HT1080 (cell line): ENCODE results near the gene ATG16L2. TPM values are rescaled to one million over a fixed set of nuclear protein-coding genes. Genes with fewer than 3 reads are reported as not detected.
A peak's percentile ranks its signal among the peaks of the same experiment; 100 is the strongest.
"Not testable (repeated sequence)": the region's sequence is repeated elsewhere in the genome, so short reads cannot be mapped to it uniquely, and the experiment has no call there.

Experiments
- DNase-seq: peaks from one replicate; pipeline ENCODE4 v3.0.0-alpha.2; 2015; ENCODE audit warnings: low read depth
- total RNA-seq: library from RNA; depleted of rRNA; stranded (reverse); fragments of >200 nt; shearing (Covaris generic); gene quantifications from 2 replicates; pipeline ENCODE4 v1.2.3, GENCODE V29; 2014

ATG16L2 gene
- total RNA-seq, 1 experiment from 2014 or later, result 8.6 TPM

- DNase-seq, result no peak
Observed at GRCh38 chr11:72778535-72779494, 35.4 kb upstream of the ATG16L2 start.

- no peak for DNase-seq
Observed at GRCh38 chr11:72779495-72780128, 34.6 kb upstream of the ATG16L2 start.

- DNase-seq, result no peak
Observed at GRCh38 chr11:72780296-72781062, 33.7 kb upstream of the ATG16L2 start.

DNA sequence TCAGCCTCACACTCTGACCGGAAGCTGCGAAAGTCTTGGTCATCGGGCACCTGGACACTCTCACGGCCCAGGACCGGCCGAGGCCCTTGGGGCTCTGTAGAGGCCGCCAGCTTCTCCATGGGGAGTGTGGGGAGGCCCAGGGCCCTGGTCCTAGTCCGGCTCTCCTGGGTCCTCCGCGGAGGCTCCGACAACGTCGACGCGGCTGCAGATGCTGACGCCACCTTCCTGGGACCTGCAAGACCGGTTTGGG lies 33.2 kb upstream of the ATG16L2 start:
- DNase-seq, result no peak

DNA sequence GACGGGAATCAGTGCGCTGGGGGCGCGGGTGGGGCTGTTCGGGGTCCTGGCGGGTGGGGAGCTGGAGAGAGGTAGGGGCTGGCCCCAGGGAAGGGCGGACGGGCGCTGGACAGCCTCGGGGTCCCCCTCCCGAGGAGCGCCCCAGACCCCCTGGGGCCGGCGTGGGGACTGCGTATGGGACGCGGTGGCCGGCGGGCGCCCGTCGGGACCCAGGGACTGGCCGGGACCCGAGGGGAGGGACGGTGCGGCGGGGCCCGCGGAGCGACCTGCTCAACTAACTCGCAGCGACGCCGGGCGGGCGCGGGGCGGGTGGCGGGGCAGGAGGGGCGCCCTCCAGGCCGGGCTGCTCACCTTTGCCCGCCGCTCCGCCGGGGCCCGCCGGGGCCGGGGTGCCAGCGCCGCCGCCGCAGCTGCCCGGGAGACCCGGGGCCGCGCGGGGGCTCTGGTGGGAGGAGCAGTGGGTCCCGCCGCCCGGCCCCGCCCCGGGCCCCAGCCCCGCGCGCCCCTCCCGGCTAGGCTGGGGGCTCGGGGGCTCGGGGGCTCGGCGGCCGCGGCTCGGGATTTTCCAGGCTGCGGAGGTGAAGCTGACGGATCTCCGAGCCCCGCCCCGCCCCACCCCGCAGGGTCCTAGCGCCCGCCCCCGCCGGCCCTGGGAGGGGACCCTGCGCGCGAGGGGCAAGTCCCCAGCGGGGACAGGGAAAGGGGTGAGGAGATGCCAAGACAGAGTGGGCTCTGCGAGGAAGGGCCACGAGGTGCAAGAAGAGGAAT lies 32.7 kb upstream of the ATG16L2 start:
- DNase-seq, result no peak

GRCh38 chr11:72782081-72782920 lies 31.9 kb upstream of the ATG16L2 start:
- no peak for DNase-seq

DNA sequence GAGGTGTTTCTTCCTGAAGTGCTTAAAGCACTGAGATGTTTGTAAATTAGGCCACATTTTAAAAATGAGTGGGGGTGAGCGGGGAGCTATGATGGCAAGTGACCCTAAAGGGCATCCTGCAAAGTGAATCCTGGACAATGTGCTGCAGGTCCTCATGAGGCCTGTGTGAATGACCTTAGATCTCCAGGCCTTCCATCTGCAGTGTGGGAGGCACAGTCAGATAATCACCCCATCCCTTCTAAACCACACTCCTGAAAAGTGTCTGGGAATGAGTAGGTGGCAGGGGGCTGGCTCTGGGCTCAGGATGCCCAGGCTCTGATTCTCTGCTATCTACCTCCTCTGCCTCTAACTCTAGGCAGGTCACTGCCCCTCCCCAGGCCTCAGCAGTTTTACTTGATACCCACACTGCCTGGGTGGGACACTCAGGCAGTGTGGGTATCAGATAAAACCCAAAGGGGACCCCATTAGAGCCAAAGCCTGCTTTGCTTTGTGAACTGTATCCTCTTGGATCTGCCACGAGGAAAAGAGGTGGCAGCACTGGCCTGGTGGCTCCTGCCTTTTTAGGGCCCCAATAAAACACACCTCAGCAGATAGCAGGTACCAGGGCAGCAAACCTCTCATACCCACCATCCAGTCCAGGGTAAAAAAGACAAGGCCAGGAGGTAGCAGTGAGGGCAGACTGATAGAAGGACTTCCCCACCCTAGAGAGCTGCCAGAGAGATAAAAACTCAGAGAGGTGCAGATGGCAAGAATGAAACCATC lies 30.9 kb upstream of the ATG16L2 start:
- no peak for DNase-seq

DNA sequence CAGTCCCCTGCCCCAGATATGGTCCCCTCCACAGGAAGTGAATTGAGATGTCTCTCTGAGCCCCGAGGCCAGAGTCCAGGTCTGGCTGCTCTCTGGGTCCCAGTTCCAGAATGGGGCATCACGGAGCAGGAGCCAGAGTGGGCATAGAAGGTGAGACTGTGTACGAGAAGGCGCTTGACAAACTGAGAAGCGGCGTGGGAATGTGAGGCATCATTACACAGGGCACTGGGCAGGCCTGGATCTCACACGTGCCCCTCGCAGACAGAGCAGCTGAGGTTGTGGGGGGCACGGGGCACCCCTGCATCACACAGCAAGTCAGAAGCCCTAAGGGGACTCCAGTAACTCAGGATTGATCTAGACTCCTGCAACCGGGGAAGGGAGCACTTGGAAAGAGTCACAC lies 29.5 kb upstream of the ATG16L2 start:
- DNase-seq, result no peak

DNA sequence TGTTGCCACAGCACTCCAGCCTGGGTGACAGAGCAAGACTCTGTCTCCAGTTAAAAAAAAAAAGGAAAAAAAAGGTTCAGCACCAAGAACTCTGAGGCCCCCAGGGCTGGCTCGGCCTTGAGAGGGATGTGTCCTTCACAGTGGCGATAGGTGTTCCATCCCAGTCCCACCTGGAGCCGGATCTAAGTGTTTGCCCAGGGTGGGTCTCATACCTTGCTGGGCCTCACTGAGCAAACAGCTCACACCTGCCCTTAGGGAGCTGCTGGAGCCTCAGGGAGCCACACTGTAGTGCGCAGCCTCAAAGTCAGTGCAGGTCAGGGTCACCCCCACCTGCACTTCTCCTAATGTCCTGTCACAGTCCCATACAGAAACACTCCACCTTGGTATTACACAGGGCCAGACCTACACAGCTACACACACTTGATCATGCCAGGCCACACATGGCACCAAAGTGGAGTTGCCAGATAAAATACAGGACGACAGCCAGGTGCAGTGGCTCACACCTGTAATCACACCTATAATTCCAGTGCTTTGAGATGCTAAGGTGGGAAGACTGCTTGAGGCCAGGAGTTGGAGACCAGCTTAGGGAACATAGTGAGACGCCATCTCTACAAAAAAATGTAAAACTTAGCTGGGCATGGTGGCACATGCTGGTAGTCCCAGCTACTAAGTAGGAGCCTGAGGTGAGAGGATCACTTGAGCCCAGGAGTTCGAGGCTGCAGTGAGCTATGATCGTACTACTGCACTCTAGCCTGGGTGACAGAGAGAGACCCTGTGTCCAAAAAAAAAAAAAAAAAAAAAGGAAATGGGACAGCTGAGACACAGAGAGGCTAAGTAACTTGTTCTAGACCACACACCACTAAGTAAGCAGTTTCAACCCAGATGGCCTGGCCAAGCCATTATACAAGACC lies 27.7 kb upstream of the ATG16L2 start:
- DNase-seq, result no peak

DNA sequence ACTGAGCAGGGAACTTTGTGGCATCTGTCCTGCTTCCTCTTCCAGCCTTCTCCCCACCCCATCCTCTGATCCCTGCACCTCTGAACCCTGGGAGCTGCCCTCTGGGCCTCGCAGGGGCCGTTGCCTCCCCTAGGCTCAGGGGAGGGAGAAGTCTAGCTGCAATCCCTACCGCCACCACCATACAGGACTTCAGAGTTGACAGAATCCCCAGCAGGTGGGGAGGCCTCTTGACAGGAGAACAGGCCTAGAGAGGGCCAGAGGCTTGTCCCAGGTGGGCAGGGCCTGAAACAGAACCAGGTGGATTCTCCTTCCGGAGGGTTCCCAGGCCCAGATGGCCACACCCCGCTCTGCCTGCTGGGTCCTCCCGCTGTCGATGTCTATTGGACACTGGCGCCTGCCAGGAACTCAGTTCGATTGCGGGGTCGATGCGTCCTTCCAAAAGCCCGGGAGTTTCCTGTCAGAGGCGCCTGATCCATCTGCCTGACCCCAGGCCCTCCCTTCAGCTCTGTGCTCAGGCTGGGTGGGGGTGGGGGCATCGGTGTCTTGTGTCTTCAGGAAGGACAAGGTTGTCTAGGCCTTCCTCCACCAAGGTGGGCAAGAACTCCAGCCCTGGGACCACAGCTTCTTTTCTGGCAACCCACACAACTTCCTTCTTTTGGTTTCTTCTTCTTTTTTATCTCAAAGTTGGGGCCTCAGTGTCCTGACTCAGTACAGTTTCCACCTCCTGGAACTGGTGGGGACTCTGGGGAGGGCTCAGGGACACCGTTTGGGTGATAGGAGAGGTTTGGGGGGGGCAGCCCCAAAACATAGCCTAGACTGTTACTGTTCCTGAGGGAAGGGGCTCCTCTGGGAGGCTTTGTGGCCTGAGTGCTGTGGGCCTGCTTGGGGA lies 26.8 kb upstream of the ATG16L2 start:
- no peak for DNase-seq

GRCh38 chr11:72788241-72788640 lies 26.0 kb upstream of the ATG16L2 start:
- DNase-seq, result no peak

DNA sequence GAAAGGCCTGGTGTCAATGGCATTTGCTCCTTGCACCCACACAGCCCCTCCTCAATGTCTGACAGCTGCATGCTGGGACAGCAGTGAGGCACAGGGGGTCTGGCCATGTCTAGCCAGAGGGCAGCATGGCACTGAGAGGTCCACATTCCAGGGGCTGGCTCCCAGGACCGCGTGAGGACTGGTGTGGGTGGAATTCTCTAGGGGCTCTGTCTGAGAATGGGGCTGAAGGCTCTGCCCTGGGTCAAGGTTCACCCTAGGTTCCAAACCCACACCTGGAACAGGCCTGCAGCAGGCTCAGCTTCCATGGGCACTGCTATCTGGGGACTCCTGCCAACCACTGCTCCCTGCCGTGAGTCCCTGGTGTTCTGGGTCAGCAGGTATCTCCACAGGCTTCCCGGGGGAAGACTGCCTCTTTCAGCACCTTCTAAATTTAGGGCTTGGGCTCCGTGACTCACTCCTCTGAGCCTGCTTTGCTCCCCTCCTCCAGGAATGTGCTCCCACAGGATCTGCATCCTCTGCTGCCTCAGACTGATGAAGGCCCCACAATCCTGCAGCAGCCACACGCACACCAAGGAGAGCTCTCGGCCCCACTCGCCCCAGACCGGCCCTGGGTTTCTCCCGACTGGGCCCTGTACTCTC lies 24.6 kb upstream of the ATG16L2 start:
- DNase-seq, result peak; percentile 61

- not testable (repeated sequence) for DNase-seq
Observed at GRCh38 chr11:72791228-72791627, 23.0 kb upstream of the ATG16L2 start.

DNA sequence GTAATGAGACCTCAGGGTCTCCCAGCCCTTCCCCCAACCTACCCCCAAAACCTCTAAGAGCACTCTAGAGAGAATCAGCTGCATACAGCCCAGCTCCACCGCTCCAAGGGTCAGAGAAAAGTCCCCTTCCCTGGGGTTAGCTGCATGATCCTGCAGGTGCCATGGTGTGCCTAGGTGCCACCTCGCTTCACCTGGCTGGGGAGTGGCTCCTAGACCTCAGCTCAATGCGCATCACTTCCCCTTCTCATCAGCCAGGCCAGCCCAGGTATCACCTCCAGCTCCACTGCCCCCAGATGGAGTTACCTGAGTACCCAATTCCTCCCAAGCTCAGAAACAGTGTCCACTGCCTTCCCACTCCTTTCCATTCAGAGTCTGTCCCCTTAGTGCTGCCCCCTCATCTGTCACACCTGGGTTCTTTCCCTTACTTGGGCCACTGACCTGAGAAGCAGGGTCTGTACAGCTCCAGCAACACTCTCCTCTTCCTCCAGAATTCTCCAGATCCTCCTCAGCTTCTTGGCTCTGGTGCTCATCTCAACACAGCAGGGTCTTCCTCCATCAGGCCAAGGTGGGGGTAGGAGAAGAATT lies 21.7 kb upstream of the ATG16L2 start:
- no peak for DNase-seq

- DNase-seq, result no peak
Observed at GRCh38 chr11:72793076-72793424, 21.2 kb upstream of the ATG16L2 start.

DNA sequence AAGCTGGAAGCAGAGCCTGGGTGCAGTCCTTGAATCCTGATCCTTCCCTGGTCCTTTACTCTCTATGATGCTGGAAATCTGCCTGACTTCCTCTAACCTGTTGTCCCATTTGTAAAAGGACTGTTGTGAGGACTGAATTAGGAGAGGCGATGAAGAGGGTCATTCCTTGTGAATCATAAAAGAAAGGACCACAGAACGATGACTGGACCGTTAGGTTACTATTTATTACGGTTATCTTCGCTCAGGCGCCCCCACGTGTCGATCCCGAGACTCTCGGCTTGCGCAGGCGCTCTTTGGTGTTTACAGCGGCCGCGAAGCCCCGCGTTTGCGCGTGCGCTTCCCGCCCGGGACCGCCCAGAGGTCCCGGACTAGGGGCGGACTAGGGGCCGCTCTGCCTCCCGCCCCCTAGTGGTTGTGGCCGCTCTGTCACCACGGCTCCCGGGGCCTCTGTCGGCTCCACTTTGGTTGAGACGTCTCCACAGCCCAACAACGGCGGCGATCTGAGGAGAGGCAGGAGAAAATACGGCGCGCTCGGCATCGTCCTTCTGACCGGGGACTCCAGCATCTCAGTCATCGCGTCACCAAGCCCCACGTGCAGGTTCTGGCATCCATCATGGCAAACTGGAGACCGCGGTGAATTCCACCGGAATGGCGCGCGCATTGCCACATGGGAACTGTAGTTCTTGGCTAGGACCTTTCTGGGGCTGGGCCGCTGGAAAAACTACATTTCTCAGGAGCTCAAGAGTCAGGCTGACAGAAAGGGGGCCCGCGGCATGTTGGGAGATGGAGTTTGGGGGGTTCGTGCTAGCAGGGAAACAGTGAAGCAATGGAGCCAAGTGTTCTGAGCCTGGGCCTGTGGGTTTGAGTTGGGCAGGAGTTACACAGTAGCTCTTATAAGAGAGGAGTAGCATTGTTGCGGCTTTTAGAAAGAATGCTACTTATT lies 20.5 kb upstream of the ATG16L2 start, which contains the start of gene STARD10:
Gene STARD10, minus strand, starts transcription at position 623 of the 943 bp plus-strand sequence. CDS start 12,866 bp downstream, outside the sequence.
- peak; percentile 95 for DNase-seq
